LNCaP clone FGC (cell line): ENCODE data around the gene RPS18.

Experiments used
- DNase-seq: peaks from one replicate; pipeline ENCODE4 v3.0.0-alpha.2; 2011; ENCODE audit warnings: low read depth
- H3K4me3 ChIP-seq: 2 replicates; pipeline ENCODE4 v1.5.1; 2011; ENCODE audit warnings: mild to moderate bottlenecking, low read depth, low read length, control low read depth
- CTCF ChIP-seq: IDR thresholded peaks from 2 replicates; pipeline ENCODE4 v1.5.1; 2012; ENCODE audit warnings: mild to moderate bottlenecking; ENCODE audit not compliant: control insufficient read depth, insufficient read depth; ENCODE audit errors: extremely low read depth

Gene RPS18

GRCh38 chr6:33292996-33293682, 21.3 kb downstream of the RPS18 start:
- no peak overlapping the region for H3K4me3 ChIP-seq
- DNase-seq, result no peak
- TF ChIP-seq CTCF, result no peak

GRCh38 chr6:33294086-33294823, 22.4 kb downstream of the RPS18 start:
- DNase-seq, result no peak
- no peak overlapping the region for H3K4me3 ChIP-seq
- TF ChIP-seq CTCF, result no peak

GRCh38 chr6:33295621-33296369, 23.9 kb downstream of the RPS18 start:
- no peak for TF ChIP-seq CTCF
- H3K4me3 ChIP-seq, result no peak overlapping the region
- DNase-seq, result no peak

- TF ChIP-seq CTCF, result no peak
- DNase-seq, result no peak
- peak overlapping the region; percentile 91 for H3K4me3 ChIP-seq
These were observed 25.0 kb downstream of the RPS18 start for GRCh38 chr6:33296797-33297405.

GRCh38 chr6:33297406-33297955, 25.6 kb downstream of the RPS18 start:
- DNase-seq, result no peak
- no peak for TF ChIP-seq CTCF
- H3K4me3 ChIP-seq, result peak overlapping the region; percentile 91

- no peak for TF ChIP-seq CTCF
- H3K4me3 ChIP-seq, result peak overlapping the region; percentile 91
- DNase-seq, result peak; percentile 73
These were observed 26.3 kb downstream of the RPS18 start for GRCh38 chr6:33297956-33298772.
